ENCODE data around the gene ACOT7. TPM values are rescaled to one million over a fixed set of nuclear protein-coding genes. Genes with fewer than 3 reads are reported as not detected.

The ACOT7 gene
- total RNA-seq, 5 donors from 2014 or later (not counting 1 experiment from before 2014, with no cell fraction given) = 6.1 to 9.3 (median 7.4) TPM

GRCh38 chr1:6278263-6278662 lies 115.3 kb downstream of the ACOT7 start:
- 89% methylated on average over 9 of the region's 9 CpGs for WGBS (ENCODE audit: insufficient coverage)
- Mint-ChIP-seq H3K27me3 (no peaks in the 10 kb centered on the region), H3K27ac (no peak overlapping the region), H3K4me3 (no peak overlapping the region), H3K9me3 (no peaks in the 10 kb centered on the region), H3K4me1 (no peaks in the 10 kb centered on the region), H3K36me3 (no peaks in the 10 kb centered on the region)
- Histone ChIP-seq H3K9me3 (no peaks in the 10 kb centered on the region), H3K36me3 (ENCODE audit: control insufficient read depth in 2 of 2, extremely low read depth in 1 of 2, insufficient read depth in 1 of 2, low read length in 1 of 2) (peaks cover 0 to 5% of the 10 kb centered on the region in 2 donors), H3K27me3 (replicated peaks in 1 of 2; ENCODE audit: control insufficient read depth in 2 of 2, extremely low read depth in 1 of 2, insufficient read depth in 2 of 2, low read length in 1 of 2) (no peaks in the 10 kb centered on the region), H3K4me3 (ENCODE audit: control insufficient read depth in 1 of 2, extremely low read depth in 1 of 2, low read length in 1 of 2) (no peak overlapping the region), H3K4me1 (ENCODE audit: control insufficient read depth in 1 of 2, extremely low read depth in 1 of 2, insufficient read depth in 2 of 2, low read length in 2 of 2) (no peaks in the 10 kb centered on the region), H3K27ac (ENCODE audit: low read length) (no peak overlapping the region)
- ChIA-PET POLR2A (no interaction called here), CTCF (no interaction called here)
- no peak for DNase-seq
- ATAC-seq (replicated peaks in 1 of 4) = no peak

GRCh38 chr1:6276811-6277555 lies 116.6 kb downstream of the ACOT7 start:
- Mint-ChIP-seq H3K4me3 (no peak overlapping the region), H3K27ac (no peak overlapping the region), H3K27me3 (no peaks in the 10 kb centered on the region), H3K9me3 (no peaks in the 10 kb centered on the region), H3K36me3 (no peaks in the 10 kb centered on the region), H3K4me1 (no peaks in the 10 kb centered on the region)
- Histone ChIP-seq H3K4me1 (ENCODE audit: control insufficient read depth in 1 of 2, extremely low read depth in 1 of 2, insufficient read depth in 2 of 2, low read length in 2 of 2) (no peaks in the 10 kb centered on the region), H3K27ac (ENCODE audit: low read length) (no peak overlapping the region), H3K27me3 (replicated peaks in 1 of 2; ENCODE audit: control insufficient read depth in 2 of 2, extremely low read depth in 1 of 2, insufficient read depth in 2 of 2, low read length in 1 of 2) (no peaks in the 10 kb centered on the region), H3K36me3 (ENCODE audit: control insufficient read depth in 2 of 2, extremely low read depth in 1 of 2, insufficient read depth in 1 of 2, low read length in 1 of 2) (peaks cover 0 to 5% of the 10 kb centered on the region in 2 donors), H3K9me3 (no peaks in the 10 kb centered on the region), H3K4me3 (ENCODE audit: control insufficient read depth in 1 of 2, extremely low read depth in 1 of 2, low read length in 1 of 2) (no peak overlapping the region)
- ATAC-seq (replicated peaks in 1 of 4) (no peak), DNase-seq (no peak)
- ChIA-PET CTCF (no interaction called here), POLR2A (no interaction called here)
- WGBS (ENCODE audit: insufficient coverage) = 91% methylated on average over 12 of the region's 20 CpGs

DNA sequence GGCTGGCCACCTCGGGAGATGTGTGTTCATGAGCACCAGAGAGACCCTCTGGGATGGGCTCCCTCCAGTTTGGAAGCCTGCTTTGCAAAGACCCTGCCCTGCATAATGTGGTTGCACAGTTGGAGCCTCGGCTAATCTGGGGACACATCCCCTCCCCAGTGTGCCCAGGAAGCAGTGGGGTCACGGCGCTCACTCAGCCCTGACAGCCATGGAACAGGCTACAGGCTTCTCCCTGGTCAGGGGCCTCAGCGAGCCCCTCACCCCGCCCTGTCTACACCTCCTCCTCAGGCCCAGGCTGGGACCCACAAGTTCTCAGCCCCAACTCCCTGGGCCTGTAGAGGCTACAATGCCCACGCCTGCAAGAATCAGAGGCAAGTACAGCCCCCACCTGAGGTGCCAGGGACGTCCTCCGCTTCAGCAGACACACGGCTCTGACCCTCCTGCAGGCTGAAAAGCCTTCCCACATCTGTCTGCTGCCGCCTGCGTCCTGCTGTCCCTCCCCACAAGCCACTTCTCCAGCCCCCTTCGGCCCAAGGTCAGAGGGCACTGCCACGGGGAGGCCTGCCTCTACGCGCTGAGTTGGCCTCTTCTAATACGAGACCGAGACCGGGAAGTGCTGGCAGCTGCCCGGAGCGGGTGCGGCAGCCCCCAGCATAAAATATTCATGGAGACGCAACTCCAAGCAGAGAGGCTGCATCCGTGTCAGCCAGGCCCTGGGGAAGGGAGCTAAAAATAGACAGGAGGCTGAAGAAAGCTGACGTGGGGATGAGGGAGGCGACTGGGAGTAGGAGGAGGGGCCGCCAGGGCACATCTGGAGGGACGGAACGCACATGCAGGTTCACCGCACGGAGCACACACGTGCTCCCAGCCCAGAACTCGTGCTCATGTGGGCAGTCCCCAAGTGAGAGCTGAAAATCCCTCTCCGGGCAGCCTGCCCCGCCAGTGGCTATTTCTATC lies 117.5 kb downstream of the ACOT7 start:
- ChIA-PET CTCF (no interaction called here), POLR2A (no interaction called here)
- no peaks in the 10 kb centered on the region for H3K36me3 Mint-ChIP-seq
- H3K4me3 Mint-ChIP-seq = no peak overlapping the region
- H3K9me3 Mint-ChIP-seq = no peaks in the 10 kb centered on the region
- 95% methylated on average over 31 of the region's 35 CpGs for WGBS (ENCODE audit: insufficient coverage)
- Histone ChIP-seq H3K4me3 (ENCODE audit: control insufficient read depth in 1 of 2, extremely low read depth in 1 of 2, low read length in 1 of 2) (no peak overlapping the region), H3K4me1 (ENCODE audit: control insufficient read depth in 1 of 2, extremely low read depth in 1 of 2, insufficient read depth in 2 of 2, low read length in 2 of 2) (no peaks in the 10 kb centered on the region), H3K9me3 (no peaks in the 10 kb centered on the region), H3K36me3 (ENCODE audit: control insufficient read depth in 2 of 2, extremely low read depth in 1 of 2, insufficient read depth in 1 of 2, low read length in 1 of 2) (peaks cover 0 to 5% of the 10 kb centered on the region in 2 donors), H3K27me3 (replicated peaks in 1 of 2; ENCODE audit: control insufficient read depth in 2 of 2, extremely low read depth in 1 of 2, insufficient read depth in 2 of 2, low read length in 1 of 2) (no peaks in the 10 kb centered on the region), H3K27ac (ENCODE audit: low read length) (no peak overlapping the region)
- DNase-seq (no peak), ATAC-seq (replicated peaks in 1 of 4) (no peak)
- no peaks in the 10 kb centered on the region for H3K27me3 Mint-ChIP-seq
- H3K4me1 Mint-ChIP-seq = no peaks in the 10 kb centered on the region
- H3K27ac Mint-ChIP-seq = no peak overlapping the region

GRCh38 chr1:6274622-6275139 lies 118.9 kb downstream of the ACOT7 start:
- Mint-ChIP-seq H3K9me3 (no peaks in the 10 kb centered on the region), H3K4me3 (no peak overlapping the region), H3K36me3 (no peaks in the 10 kb centered on the region), H3K4me1 (no peaks in the 10 kb centered on the region), H3K27ac (no peak overlapping the region), H3K27me3 (no peaks in the 10 kb centered on the region)
- WGBS (ENCODE audit: insufficient coverage) = 97% methylated on average over 11 of the region's 16 CpGs
- no peak overlapping the region for H3K27ac ChIP-seq (ENCODE audit: low read length)
- POLR2A ChIA-PET = no interaction called here
- no peaks in the 10 kb centered on the region for H3K4me1 ChIP-seq (ENCODE audit: control insufficient read depth in 1 of 2, extremely low read depth in 1 of 2, insufficient read depth in 2 of 2, low read length in 2 of 2)
- CTCF ChIA-PET = no interaction called here
- H3K36me3 ChIP-seq (ENCODE audit: control insufficient read depth in 2 of 2, extremely low read depth in 1 of 2, insufficient read depth in 1 of 2, low read length in 1 of 2) = peaks cover 0 to 5% of the 10 kb centered on the region in 2 donors
- H3K27me3 ChIP-seq (replicated peaks in 1 of 2; ENCODE audit: control insufficient read depth in 2 of 2, extremely low read depth in 1 of 2, insufficient read depth in 2 of 2, low read length in 1 of 2) = no peaks in the 10 kb centered on the region
- H3K9me3 ChIP-seq = no peaks in the 10 kb centered on the region
- ATAC-seq (replicated peaks in 1 of 4) = no peak
- no peak for DNase-seq
- no peak overlapping the region for H3K4me3 ChIP-seq (ENCODE audit: control insufficient read depth in 1 of 2, extremely low read depth in 1 of 2, low read length in 1 of 2)

- H3K36me3 Mint-ChIP-seq = no peaks in the 10 kb centered on the region
- 98% methylated on average over 8 of the region's 11 CpGs for WGBS (ENCODE audit: insufficient coverage)
- no peak overlapping the region for H3K4me3 Mint-ChIP-seq
- no peak overlapping the region for H3K4me3 ChIP-seq (ENCODE audit: control insufficient read depth in 1 of 2, extremely low read depth in 1 of 2, low read length in 1 of 2)
- ATAC-seq (replicated peaks in 1 of 4) = no peak
- no peaks in the 10 kb centered on the region for H3K27me3 ChIP-seq (replicated peaks in 1 of 2; ENCODE audit: control insufficient read depth in 2 of 2, extremely low read depth in 1 of 2, insufficient read depth in 2 of 2, low read length in 1 of 2)
- no peaks in the 10 kb centered on the region for H3K4me1 ChIP-seq (ENCODE audit: control insufficient read depth in 1 of 2, extremely low read depth in 1 of 2, insufficient read depth in 2 of 2, low read length in 2 of 2)
- H3K9me3 ChIP-seq = no peaks in the 10 kb centered on the region
- H3K4me1 Mint-ChIP-seq = no peaks in the 10 kb centered on the region
- ChIA-PET POLR2A (no interaction called here), CTCF (no interaction called here)
- H3K27ac ChIP-seq (ENCODE audit: low read length) = no peak overlapping the region
- no peak for DNase-seq
- H3K36me3 ChIP-seq (ENCODE audit: control insufficient read depth in 2 of 2, extremely low read depth in 1 of 2, insufficient read depth in 1 of 2, low read length in 1 of 2) = peaks cover 0 to 5% of the 10 kb centered on the region in 2 donors
- no peak overlapping the region for H3K27ac Mint-ChIP-seq
- no peaks in the 10 kb centered on the region for H3K27me3 Mint-ChIP-seq
- no peaks in the 10 kb centered on the region for H3K9me3 Mint-ChIP-seq
Observed at GRCh38 chr1:6274102-6274501, 119.5 kb downstream of the ACOT7 start.

DNA sequence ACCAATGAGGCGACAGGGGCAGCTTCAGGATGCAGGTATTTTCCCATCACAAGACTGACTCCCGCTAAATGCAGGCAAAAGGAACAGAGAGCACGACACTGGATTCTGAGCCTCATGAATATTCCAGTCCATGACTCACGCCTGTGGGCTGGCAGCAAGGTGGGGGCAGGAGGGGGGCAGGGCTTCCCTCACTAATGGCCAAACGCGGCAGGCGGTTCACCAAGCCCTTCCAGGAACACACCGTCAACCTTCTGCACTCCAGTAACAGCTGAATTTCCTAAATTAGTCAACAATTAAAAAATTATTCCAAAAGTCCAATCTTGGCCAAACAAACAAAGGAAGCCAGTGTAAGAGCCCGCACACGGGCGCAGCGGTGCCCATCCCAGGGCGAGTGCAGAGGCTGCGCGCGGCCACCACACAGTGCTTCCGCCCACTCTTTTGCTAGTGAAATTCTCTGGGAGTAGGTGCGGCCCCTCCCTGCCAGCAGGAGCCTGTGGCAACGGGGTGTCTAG lies 120.1 kb downstream of the ACOT7 start:
- ATAC-seq (replicated peaks in 1 of 4) = no peak
- WGBS (ENCODE audit: insufficient coverage) = 95% methylated on average over 17 of the region's 19 CpGs
- Mint-ChIP-seq H3K4me3 (no peak overlapping the region), H3K27me3 (no peaks in the 10 kb centered on the region), H3K4me1 (no peaks in the 10 kb centered on the region), H3K36me3 (no peaks in the 10 kb centered on the region), H3K9me3 (no peaks in the 10 kb centered on the region), H3K27ac (no peak overlapping the region)
- no peaks in the 10 kb centered on the region for H3K27me3 ChIP-seq (replicated peaks in 1 of 2; ENCODE audit: control insufficient read depth in 2 of 2, extremely low read depth in 1 of 2, insufficient read depth in 2 of 2, low read length in 1 of 2)
- H3K27ac ChIP-seq (ENCODE audit: low read length) = no peak overlapping the region
- H3K4me1 ChIP-seq (ENCODE audit: control insufficient read depth in 1 of 2, extremely low read depth in 1 of 2, insufficient read depth in 2 of 2, low read length in 2 of 2) = no peaks in the 10 kb centered on the region
- peaks cover 0 to 5% of the 10 kb centered on the region in 2 donors for H3K36me3 ChIP-seq (ENCODE audit: control insufficient read depth in 2 of 2, extremely low read depth in 1 of 2, insufficient read depth in 1 of 2, low read length in 1 of 2)
- ChIA-PET POLR2A (no interaction called here), CTCF (no interaction called here)
- H3K9me3 ChIP-seq = no peaks in the 10 kb centered on the region
- DNase-seq = no peak
- no peak overlapping the region for H3K4me3 ChIP-seq (ENCODE audit: control insufficient read depth in 1 of 2, extremely low read depth in 1 of 2, low read length in 1 of 2)

Data from T-cell (primary cell).